Stimulated activated CD8-positive, alpha-beta memory T cell treated with anti-CD3 and anti-CD28 coated beads, Interleukin-7, amount 100 ng/mL, for 48 hours (primary cell): ENCODE results near the gene OBSCN.

Experiments
- DNase-seq, 2 donors: peaks; one replicate each; pipeline ENCODE4 v3.0.0-alpha.2; 2020; ENCODE audit warnings: low read depth in 1 of 2; ENCODE audit errors: extremely low read depth in 1 of 2

Gene OBSCN

GRCh38 chr1:228275430-228276173 lies 67.8 kb downstream of the OBSCN start:
- DNase-seq = peak; percentile 73 to 88

GRCh38 chr1:228276174-228276831 lies 68.5 kb downstream of the OBSCN start:
- no peak for DNase-seq

GRCh38 chr1:228276901-228277490 lies 69.2 kb downstream of the OBSCN start:
- no peak for DNase-seq

- no peak for DNase-seq
Measured at GRCh38 chr1:228277491-228278431, 69.9 kb downstream of the OBSCN start.

- no peak for DNase-seq
Measured at GRCh38 chr1:228278432-228278941, 70.6 kb downstream of the OBSCN start.

DNA sequence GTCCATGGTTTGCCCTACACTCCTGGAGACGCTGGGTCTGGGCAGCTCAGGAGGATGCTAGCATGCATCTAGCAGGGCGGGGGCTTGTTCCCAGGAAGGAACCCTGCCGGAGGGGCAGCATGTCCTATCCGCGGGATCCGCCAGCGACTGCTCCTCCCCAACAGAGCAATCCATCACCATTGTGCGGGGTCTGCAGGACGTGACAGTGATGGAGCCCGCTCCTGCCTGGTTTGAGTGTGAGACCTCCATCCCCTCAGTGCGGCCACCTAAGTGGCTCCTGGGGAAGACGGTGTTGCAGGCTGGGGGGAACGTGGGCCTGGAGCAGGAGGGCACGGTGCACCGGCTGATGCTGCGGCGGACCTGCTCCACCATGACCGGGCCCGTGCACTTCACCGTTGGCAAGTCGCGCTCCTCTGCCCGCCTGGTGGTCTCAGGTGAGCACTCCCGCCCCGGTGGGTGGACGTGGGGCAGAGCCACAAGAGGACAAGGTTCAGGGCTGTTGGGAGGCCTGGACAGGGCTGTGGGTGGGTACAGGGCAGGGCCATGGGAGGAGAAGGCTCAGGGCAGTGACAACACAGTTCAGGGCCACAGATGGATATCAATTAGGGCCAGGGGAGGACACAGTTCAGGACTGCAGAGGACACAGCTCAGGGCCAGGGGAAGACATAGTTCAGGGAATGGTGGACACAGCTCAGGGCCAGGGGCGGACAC lies 71.3 kb downstream of the OBSCN start:
- DNase-seq = no peak

DNA sequence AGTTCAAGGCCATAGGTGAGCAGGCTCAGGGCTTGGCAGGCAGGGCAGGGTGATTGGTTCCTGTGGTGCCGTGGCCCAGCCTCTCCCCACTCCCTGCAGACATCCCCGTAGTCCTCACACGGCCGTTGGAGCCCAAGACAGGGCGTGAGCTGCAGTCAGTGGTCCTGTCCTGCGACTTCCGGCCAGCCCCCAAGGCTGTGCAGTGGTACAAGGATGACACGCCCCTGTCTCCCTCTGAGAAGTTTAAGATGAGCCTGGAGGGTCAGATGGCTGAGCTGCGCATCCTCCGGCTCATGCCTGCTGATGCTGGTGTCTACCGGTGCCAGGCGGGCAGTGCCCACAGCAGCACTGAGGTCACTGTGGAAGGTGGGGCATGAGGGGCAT lies 71.9 kb downstream of the OBSCN start:
- no peak for DNase-seq

GRCh38 chr1:228280106-228280901 lies 72.5 kb downstream of the OBSCN start:
- DNase-seq = no peak

DNA sequence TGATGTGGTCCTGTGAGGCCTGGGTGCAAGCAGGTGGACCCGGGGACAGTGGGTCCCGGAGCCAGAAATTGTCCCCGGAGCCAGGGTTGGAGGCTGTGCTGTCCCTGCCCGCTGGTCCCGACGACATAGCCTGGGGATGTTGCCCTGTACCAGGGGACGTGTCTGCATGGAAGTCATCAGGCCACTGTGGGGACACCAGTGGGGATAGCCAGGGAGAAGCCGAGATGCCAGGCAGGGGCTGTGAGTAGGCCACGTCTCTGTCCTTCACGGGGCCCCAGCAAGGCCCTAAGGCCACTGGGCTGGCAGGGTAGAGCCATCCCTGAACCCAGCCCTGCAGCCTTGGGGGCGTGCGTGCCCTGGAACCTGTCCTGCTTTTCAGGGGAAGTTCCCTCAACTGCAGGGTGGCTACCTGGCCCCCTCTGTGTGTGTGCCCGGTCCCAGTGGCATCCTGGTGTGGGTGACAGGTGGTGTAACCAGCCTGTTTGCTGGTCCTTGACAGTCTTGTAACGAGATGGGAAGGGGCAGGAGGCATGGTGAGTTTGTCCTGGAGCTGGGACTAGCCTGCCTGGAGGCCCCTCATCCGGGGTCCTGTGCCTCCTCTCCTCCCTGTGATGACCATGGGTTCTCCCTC lies 73.2 kb downstream of the OBSCN start:
- DNase-seq = no peak

DNA sequence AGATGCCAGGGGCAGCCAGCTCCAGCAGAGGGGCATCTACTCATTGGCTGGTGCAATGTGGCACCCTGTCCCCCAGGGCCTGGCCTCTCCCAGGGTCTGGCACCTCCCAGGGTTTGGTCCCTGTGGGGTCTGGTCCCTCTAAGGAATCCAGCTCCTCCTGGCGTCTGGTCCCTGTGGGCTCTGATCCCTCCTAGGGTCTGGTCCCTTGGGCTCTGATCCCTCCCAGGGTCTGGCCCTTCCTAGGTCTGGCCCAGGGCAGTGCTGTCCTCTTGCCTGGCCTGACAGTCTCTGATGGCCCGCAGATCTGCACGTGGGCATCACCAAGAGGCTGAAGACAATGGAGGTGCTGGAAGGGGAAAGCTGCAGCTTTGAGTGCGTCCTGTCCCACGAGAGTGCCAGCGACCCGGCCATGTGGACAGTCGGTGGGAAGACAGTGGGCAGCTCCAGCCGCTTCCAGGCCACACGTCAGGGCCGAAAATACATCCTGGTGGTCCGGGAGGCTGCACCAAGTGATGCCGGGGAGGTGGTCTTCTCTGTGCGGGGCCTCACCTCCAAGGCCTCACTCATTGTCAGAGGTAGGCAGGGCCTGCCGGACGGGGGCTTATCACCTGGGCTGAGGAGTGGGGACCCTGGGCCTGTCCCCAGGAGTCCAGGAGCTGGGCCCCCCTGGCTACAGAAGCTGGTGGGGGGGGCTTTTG lies 73.9 kb downstream of the OBSCN start:
- no peak for DNase-seq

DNA sequence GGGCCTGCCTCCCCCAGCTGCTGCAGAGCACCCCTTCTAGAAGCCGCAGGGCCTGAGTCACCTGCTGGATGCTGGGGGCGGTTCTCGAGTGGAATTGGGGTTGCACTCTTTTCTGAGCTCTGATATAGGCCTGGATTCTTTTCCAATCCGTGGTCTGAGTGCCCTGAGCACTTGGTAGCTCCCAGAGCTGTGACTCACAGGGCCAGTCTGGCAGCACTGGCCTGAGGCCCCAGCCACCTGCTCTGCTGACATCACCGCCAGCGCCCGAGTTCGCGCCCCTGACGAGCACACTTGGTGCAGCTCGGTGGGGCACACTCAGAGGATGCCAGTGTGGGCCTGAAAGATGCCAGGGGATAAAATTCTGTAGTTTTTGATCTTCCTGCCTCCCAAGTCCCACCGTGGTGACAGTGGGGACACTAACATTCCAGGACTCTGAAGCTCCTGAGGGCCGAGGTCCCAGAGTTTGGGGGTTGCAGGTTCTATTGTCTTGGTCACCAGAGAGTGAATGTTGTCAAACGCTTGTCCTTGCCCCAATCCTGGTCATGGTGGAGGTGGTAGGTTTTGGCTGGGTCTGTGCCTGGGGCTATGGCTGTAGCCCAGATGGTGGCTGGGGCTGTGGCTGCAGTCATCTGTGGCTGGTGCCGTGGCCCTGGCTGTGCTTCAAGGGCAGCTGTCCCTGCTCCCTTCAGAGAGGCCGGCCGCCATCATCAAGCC lies 74.6 kb downstream of the OBSCN start:
- DNase-seq = no peak

DNA sequence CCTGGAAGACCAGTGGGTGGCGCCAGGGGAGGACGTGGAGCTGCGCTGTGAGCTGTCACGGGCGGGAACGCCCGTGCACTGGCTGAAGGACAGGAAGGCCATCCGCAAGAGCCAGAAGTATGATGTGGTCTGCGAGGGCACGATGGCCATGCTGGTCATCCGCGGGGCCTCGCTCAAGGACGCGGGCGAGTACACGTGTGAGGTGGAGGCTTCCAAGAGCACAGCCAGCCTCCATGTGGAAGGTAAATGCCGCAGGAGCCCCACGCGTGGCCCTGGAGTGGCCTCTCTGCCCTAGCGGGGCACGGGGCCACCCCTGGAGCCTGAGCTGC lies 75.2 kb downstream of the OBSCN start:
- DNase-seq = no peak

DNA sequence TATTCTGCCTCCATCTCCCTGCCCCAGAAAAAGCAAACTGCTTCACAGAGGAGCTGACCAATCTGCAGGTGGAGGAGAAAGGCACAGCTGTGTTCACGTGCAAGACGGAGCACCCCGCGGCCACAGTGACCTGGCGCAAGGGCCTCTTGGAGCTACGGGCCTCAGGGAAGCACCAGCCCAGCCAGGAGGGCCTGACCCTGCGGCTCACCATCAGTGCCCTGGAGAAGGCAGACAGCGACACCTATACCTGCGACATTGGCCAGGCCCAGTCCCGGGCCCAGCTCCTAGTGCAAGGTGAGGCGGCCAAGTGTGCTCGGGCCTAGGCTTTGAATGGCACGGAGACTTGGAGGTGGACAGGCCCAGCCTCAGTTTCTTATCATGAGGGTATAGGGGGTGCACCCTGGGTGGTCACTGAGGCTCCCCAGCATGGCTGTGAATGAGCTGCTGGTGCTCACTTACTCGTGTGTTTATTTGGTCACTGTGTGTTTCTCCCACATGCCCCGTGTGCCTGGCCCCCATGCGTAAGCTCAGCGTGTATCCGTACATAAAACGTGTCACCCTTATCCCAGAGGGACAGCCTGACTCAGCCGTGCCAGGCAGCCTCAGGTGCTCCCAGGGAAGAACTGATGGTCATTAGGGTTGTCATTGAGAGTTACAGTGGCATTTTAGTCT lies 75.8 kb downstream of the OBSCN start:
- no peak for DNase-seq

DNA sequence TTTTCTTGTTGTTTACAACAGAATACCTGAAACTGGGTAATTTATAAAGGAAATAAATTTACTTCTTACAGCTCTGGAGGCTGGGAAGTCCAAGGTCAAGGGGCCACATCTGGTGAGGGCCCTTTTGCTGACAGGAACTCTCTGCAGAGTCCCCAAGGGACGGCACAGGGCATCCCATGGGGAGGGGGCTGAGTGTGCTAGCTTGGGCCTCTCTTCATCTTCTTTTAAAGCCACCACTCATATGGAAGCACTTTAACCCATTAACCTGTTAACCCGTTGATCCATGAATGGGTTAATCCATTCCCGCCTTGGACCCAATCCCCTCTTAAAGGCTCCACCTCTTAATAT lies 76.3 kb downstream of the OBSCN start:
- no peak for DNase-seq

- DNase-seq = no peak
Measured at GRCh38 chr1:228284521-228284920, 76.7 kb downstream of the OBSCN start.

DNA sequence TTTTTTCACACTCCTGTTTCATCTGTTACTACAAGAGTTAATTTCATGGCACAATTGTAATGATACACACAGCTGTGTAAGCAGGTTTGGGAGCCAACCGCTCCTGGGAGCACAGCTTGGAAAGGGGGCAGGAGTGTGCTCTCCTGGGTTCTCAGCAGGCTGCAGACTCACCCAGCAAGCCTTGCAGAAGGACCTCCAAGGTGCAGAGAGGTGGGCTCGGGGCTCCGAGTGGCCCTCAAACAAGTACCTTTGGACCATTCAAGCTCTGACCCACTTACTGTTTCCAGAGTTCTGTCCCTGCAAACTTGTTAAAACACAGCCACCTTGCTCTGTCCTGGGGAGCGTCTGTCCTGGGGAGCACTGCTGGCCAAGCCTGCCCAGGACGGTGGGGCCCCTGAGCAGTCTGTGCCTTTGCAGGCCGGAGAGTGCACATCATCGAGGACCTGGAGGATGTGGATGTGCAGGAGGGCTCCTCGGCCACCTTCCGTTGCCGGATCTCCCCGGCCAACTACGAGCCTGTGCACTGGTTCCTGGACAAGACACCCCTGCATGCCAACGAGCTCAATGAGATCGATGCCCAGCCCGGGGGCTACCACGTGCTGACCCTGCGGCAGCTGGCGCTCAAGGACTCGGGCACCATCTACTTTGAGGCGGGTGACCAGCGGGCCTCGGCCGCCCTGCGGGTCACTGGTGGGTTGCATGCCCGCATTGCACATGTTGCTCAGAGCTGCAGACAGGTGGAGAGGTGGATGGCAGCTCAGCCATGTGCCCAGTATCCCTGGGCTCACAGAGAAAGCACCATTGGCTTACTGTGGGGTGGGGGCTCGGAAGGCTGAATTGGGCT lies 78.0 kb downstream of the OBSCN start:
- DNase-seq = no peak
